DND-41 (cell line): ENCODE measurements around the gene ASTN1.

Source experiments
- CTCF ChIP-seq: IDR thresholded peaks from 2 replicates; pipeline ENCODE4 v1.5.1; 2012; ENCODE audit warnings: borderline replicate concordance, low read length, moderate library complexity, mild to moderate bottlenecking; ENCODE audit not compliant: poor library complexity, severe bottlenecking; ENCODE audit errors: extremely low read depth
- EZH2 ChIP-seq: IDR thresholded peaks from 3 replicates; pipeline ENCODE4 v1.6.1; 2012; ENCODE audit warnings: borderline replicate concordance, low read depth, mild to moderate bottlenecking, moderate library complexity, low read length, inconsistent platforms; ENCODE audit not compliant: severe bottlenecking

GRCh38 chr1:176919386-176920378 lies 244.8 kb downstream of the ASTN1 start:
- TF ChIP-seq EZH2 (no peak), CTCF (no peak)
